GM19468 (cell line): ENCODE data around the gene GREB1.

ENCODE experiments used
- ATAC-seq: cut with Tn5 transposase; IDR thresholded peaks from one replicate; pipeline ENCODE4 v1.9.1; 2021; ENCODE audit warnings: mild to moderate bottlenecking, moderate library complexity, moderate number of reproducible peaks; ENCODE audit not compliant: unreplicated experiment; ENCODE audit errors: extremely low read depth

GREB1 gene

DNA sequence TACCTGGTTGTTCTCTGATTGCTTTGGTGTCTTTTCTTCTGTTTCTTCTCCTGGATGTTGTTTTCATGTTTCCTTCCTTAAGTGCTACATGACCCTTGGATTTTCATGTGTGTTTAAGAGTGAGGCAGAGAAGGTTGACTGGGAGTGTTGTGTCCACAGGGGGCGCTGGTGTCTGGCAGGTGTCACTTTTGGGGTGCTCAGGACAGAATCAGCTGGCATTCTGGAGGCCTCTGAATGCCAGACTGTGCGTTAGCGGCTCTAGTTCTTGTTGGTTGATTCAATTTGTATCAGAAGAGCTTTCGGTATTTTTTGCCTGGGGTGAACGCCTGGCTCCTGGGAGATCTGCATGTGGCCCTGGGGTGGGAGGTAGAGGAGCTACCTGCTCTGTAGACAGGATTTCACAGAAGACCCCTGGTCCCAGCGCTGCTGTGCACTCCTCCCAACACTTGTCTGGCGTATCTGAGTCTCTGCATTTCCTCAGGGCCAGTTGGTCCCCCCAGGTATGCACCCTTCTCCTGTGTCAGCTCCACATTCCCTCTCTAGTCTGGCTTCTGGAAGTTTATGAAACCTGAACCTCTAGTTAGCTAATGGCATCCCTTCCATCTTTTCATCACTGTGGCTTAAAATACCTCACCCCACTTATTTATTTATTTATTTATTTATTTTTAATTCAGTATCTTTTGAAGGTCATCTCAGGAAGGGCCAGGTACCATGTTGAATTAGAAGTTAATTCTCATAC, 1.1 kb downstream of the GREB1 start:
- ATAC-seq = no peak

DNA sequence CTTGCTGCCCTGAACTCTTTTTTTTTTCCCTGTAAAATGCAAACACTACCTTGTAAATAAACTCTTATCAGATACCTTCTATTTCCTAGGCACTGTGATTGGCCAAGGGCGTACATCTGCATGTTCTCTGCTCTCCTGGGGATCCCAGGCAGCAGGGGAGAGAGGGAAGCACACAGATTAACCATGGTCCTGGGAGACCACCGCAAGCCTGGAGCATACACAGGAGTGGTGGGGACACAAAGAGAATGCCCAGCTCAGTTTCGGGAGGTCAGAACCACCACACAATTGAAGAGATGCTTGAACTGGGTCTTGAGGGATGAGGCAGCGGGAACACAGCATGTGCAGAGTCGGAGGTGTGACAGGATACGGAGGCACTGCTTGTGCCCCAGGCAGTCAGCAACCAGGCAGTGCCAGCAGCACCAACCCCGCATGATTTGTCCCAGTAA, 2.1 kb downstream of the GREB1 start:
- no peak for ATAC-seq

GRCh38 chr2:11537951-11538350, 4.1 kb downstream of the GREB1 start:
- no peak for ATAC-seq

DNA sequence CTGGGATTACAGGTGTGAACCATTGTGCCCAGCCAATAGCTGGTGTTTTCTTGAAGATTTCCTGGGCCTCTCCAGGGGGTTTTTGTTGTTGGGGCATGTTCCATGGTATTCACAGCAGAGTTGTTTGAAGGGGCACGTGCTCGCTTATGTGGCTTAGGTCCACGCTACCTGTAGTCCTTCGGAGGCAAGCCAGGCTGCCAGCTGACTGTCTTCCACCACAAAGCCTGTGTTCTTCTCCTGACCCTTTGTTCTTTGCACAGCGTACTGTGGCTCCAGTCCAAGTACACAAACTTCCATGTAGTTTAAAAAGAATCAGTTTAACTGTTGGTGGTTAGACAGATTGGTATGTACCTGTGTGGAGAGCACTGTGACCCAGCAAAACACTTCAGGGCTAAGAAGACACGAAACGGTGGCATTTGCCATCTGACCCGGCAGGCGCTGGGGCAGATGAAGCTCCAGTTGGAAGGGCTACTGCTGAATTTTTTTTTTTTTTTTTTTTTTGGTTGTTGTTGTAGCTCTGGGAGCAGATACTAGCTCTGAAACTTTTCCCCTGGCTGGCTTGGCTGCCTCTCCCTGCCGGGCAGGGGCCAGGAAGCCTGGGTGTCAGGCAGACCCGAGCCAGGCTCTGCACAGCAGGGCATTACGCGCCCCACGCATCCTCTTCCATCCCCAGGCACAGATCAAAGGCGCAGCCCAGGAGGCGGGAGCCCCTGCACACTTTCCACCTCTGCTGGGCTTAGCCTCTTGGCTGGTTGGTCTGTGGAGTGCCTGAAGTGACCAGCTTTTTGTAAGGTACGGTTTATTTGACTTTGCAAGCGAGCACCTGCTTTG, 5.7 kb downstream of the GREB1 start:
- ATAC-seq = no peak

DNA sequence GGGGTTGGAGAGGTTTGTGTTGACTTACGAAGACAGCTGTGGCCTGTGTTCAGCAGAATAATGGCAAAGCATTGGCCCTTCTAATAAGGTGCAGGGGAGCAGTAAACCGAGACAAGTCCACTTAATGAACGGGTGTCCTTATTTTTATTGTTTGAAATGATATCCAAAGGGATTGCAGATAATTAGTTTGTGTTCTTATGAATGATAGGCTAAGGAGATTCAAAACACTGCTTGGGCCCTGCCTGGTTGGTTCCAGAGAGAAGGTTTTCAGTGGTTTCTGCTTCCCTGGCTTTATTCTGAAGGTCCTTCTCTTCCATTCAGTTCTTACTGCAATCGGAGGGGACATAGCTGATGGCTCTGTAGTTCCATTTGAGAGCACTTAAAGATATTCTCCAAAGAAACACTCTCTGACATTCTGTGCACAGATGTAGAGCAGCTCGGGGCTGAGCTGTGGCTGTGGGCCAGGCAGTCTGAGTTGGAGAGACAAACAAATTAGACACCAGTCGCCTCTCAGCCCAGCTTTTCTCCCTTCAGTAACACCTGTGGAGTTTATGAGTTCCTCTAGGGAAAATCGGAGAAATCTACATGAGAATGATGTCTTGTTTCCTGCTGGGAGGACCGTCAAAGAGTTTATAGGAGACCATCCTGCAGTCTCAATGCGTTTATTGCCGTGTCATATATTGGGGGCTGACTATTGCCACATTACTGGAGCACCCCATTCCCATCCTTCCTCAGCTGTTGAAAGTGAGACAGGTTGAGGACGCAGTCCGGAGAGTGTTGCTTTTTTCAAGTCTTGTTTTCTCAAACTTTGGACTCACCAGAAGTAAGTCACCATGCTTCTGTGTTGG, 6.5 kb downstream of the GREB1 start:
- ATAC-seq = no peak

GRCh38 chr2:11540996-11541692, 7.3 kb downstream of the GREB1 start:
- ATAC-seq = no peak

DNA sequence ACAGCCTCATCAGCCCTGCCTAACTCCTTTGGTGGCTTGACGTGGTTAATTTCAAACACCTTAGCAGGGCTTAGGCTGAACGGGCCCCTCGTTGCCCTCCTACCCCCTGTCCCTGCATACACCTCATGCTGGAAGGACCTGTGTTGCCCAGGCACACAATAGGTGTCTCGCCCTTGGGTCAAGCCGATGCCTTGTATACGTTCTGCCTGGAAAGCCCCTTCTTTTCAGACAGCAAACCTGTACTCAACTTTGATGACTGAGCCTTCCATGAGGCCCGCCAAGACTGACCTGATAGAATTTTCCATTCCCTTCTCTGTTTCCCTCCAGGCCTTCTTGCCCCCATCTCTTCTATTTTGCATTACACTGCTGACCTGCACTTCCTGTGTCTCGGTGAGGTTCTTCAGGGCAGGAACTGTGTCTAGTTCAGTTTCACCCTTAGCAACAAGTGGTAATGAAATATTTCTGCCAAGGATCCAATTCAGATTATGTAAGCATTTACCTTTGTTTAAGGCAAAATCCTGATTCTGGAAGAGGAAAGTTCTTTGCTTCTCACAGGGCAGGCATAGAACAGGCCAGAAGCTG, 7.9 kb downstream of the GREB1 start:
- no peak for ATAC-seq

DNA sequence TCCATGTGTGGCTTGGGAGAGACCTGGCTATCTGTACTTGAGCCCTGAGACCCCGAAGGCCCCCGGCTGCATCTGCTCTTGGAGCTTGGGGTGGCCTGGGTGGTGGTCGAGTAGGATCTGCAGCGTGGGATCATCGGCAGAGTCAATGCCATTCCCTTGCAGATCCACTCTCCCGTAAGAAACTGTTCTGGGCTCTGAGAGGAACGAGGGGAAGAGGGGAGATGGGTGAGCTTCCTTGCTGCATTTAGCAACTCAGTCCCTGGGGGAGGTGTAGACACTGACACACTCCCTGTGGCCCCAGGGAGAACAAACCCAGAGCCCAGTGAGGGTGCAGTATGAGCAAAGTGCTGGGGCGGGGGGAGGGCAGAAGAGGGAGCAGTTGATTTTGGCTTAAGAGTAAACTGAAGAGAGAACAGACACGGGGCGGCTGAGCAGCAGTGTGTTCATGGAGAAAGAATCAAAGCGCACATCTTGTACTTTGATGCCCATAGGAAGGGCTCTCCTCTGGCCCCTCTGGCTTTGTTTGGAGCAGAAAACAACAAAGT, 8.5 kb downstream of the GREB1 start:
- no peak for ATAC-seq

DNA sequence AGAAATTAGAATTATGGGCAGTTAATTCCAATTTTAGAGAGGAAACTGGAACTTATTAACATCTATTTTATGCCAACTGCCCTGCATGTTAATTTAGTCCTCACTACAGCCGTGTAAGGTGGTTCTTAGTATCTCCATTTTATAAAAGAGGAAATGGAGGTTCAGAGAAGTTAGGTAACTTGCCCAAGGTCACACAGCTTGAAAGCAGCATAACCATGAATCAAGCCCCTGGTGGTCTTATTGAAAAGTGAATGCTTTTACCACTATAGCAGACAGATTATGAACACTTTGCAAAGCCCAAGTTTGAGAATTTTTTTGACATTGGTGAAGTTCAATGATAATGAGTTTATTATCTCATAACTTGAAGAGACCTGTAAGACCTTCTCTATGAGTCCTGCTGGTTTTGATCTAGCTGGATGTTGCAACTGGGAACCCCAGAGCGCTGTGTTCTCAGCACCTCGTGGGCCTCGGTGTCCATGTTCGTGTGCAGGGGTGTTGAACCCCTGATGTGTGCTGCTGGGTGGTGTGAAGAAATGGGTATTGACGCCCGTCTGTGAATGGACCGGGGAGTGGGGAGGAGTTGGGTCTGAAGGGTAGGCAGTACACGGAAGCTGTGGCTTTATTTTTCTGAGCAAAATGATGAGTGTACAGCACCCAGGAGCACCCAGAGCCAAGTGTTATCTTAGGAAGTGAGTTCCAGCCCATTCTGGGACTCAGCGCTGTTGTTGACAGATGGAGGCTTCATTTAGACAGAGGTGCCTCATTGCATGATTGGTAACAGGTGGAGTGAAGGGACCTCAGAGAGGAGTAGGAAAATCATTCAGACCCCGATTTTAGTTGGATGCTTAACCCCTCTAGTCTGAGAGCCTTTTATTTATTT, 9.7 kb downstream of the GREB1 start:
- ATAC-seq = no peak

GRCh38 chr2:11546072-11546471, 12.2 kb downstream of the GREB1 start:
- no peak for ATAC-seq

DNA sequence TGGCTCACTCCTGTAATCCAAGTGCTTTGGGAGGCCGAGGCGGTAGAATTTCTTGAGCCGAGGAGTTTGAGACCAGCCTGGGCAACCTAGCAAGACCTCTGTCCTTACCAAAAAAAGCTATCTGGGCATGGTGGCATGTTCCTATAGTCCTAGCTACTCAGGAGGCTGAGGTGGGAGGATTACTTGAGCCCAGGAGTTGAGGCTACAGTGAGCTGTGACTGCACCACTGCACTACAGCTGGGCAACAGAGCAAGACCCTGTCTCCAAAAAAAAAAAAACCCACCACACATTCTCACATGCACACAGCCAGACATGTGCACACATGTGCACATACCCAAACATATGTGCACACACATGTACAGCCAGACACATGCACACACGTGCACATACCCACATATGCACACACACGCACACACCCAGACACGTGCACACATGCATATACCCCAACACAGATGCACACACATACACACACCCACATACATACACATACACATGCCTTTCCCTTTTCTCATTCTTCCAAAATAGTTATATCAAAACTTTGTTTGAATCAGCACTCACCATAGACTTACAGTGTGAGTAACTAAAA, 14.2 kb downstream of the GREB1 start:
- ATAC-seq = no peak

GRCh38 chr2:11550302-11550701, 16.5 kb downstream of the GREB1 start:
- ATAC-seq = no peak

GRCh38 chr2:11550901-11551568, 17.2 kb downstream of the GREB1 start:
- no peak for ATAC-seq

GRCh38 chr2:11551569-11552259, 17.9 kb downstream of the GREB1 start:
- ATAC-seq = no peak

DNA sequence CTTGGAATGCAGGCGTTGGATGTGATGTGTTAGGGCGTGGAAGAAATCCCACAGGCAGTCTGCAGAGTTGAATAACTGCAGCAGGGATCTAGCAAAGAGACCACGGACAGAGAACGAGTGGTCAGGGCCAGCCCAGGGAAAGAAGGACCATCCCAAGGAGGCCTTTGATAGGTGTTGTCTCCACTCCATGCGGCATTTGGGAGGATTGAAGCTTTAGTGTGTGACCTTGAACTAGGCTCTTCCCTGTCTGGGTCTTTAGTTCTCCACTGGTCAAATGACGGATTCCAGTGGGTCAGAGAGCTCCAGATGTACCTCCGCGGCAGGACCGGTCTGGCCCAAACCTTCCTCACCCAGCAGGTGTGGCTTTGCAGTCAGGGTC, 18.4 kb downstream of the GREB1 start:
- ATAC-seq = no peak

DNA sequence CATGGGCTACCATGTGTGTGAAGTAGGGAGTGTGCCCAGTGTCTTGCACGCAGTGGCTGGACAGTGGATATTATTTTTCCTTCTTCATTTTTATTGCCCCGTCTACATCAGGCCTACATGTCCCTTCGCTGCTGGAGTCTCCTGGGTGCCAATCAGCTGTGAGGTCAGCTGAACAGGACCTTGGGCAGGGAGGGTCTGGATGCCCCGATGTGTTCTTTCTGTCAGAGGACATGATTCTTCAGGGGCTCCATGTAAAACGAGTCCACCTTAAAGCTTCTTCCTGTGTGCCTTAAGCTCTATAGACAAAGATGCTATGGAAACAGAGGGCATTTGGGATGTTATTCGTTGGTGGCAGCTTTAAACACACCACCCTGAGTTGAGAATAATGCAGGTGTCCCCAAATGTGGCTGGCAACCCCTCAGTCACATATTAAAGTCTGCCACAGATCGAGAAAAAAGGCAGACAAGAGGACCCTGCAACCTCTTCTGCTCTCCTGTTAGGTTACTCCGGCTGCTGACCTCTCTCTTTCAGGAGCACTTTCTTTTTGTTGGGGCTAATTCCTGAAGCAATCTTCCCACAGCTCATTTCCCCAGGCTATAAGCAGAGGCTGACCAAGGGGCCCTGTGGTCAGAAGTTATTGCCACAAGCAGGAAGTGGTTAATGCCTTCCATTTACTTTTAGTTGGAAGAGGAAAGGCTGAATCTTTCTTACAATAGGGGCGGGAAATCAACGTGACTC, 20.0 kb downstream of the GREB1 start:
- ATAC-seq = no peak

- ATAC-seq = no peak
Observed at GRCh38 chr2:11554399-11554716, 20.5 kb downstream of the GREB1 start.
